Tibial artery (tissue), 4 donors: ENCODE results near the gene NEGR1.

Source experiments
- DNase-seq, 2 donors: peaks; one replicate each; pipeline ENCODE4 v3.0.0-alpha.2; 2019
- H3K27ac ChIP-seq, 2 donors: fragments of 200-600 bp; sonication (generic) in 1 of 2; 1 replicate in 1 of 2; 2 replicates in 1 of 2; pipeline ENCODE4 v1.5.1; 2018 to 2019; ENCODE audit warnings: mild to moderate bottlenecking in 1 of 2
- H3K27me3 ChIP-seq, 2 donors: fragments of 200-600 bp; sonication (generic) in 1 of 2; one replicate each; pipeline versions ENCODE4 v1.5.1 to v1.6.0; 2016 to 2019
- H3K36me3 ChIP-seq, 3 donors: fragments of 200-600 bp; sonication (generic) in 2 of 3; one replicate each; pipeline ENCODE4 v1.5.1; 2016 to 2019; ENCODE audit warnings: mild to moderate bottlenecking in 2 of 3
- H3K4me1 ChIP-seq, 4 donors: fragments of 200-600 bp; sonication (generic) in 2 of 4; 1 replicate in 3 of 4; 2 replicates in 1 of 4; pipeline ENCODE4 v1.5.1; 2016 to 2019
- H3K4me3 ChIP-seq, 2 donors: fragments of 200-600 bp; sonication (generic) in 1 of 2; 1 replicate in 1 of 2; 2 replicates in 1 of 2; pipeline ENCODE4 v1.5.1; 2018 to 2019; ENCODE audit warnings: mild to moderate bottlenecking in 2 of 2
- H3K9me3 ChIP-seq, 3 donors: fragments of 200-600 bp; sonication (generic) in 1 of 3; one replicate each; pipeline ENCODE4 v1.5.1; 2016 to 2019
- CTCF ChIP-seq, 2 experiments: fragments of 200-600 bp in 1 of 2; fragments of 450-650 bp in 1 of 2; IDR thresholded peaks; one replicate each; pipeline ENCODE4 v1.5.1; 2017 to 2019; ENCODE audit warnings: antibody characterized with exemption in 2 of 2, mild to moderate bottlenecking in 1 of 2, moderate library complexity in 1 of 2
- intact Hi-C: fragments of 100-400 bp; cut with DNase I; formaldehyde crosslinking; loops from one replicate; pipeline ENCODE4 v1.15.0; 2023; ENCODE audit warnings: low total_unique reads

The NEGR1 gene

GRCh38 chr1:72235062-72235461, 47.3 kb downstream of the NEGR1 start:
- Histone ChIP-seq H3K4me1 (no peaks in the 10 kb centered on the region), H3K4me3 (no peak overlapping the region), H3K36me3 (no peaks in the 10 kb centered on the region), H3K9me3 (no peaks in the 10 kb centered on the region), H3K27ac (no peak overlapping the region), H3K27me3 (no peaks in the 10 kb centered on the region)
- no peak for DNase-seq
- no peak for TF ChIP-seq CTCF (IDR thresholded peaks at IDR 0.05)
- intact Hi-C loops: no loop called here

- Histone ChIP-seq H3K4me3 (no peak overlapping the region), H3K27ac (no peak overlapping the region), H3K9me3 (no peaks in the 10 kb centered on the region)
These were observed 51.6 kb downstream of the NEGR1 start for GRCh38 chr1:72230746-72231145.

GRCh38 chr1:72229893-72230292, 52.4 kb downstream of the NEGR1 start:
- Histone ChIP-seq H3K27me3 (no peaks in the 10 kb centered on the region), H3K27ac (no peak overlapping the region), H3K9me3 (no peaks in the 10 kb centered on the region), H3K4me3 (no peak overlapping the region), H3K4me1 (peaks cover 0 to 16% (median under 1%) of the 10 kb centered on the region in 4 donors), H3K36me3 (no peaks in the 10 kb centered on the region)
- TF ChIP-seq CTCF (IDR thresholded peaks at IDR 0.05): no peak
- no peak for DNase-seq
- intact Hi-C loops: no loop called here

More at GRCh38 chr1:72230746-72231145, 51.6 kb downstream of the NEGR1 start:
- no peaks in the 10 kb centered on the region for H3K36me3 ChIP-seq
- H3K27me3 ChIP-seq: no peaks in the 10 kb centered on the region
- DNase-seq: no peak
- peaks cover 0 to 16% (median under 1%) of the 10 kb centered on the region in 4 donors for H3K4me1 ChIP-seq
- intact Hi-C loops: no loop called here
- TF ChIP-seq CTCF (IDR thresholded peaks at IDR 0.05): no peak

- DNase-seq: no peak
- TF ChIP-seq CTCF (IDR thresholded peaks at IDR 0.05): no peak
- Histone ChIP-seq H3K27ac (peak overlapping the region; percentile 52 to 57), H3K4me1 (peaks cover 0 to 16% (median under 1%) of the 10 kb centered on the region in 4 donors), H3K4me3 (peak overlapping the region; percentile 17 to 31), H3K27me3 (no peaks in the 10 kb centered on the region), H3K9me3 (no peaks in the 10 kb centered on the region), H3K36me3 (no peaks in the 10 kb centered on the region)
- intact Hi-C loops: no loop called here
These were observed 54.7 kb downstream of the NEGR1 start for GRCh38 chr1:72227667-72228066.

- Histone ChIP-seq H3K27ac (no peak overlapping the region), H3K4me1 (peaks cover 0 to 16% (median under 1%) of the 10 kb centered on the region in 4 donors), H3K9me3 (no peaks in the 10 kb centered on the region), H3K27me3 (no peaks in the 10 kb centered on the region), H3K4me3 (no peak overlapping the region), H3K36me3 (no peaks in the 10 kb centered on the region)
- no peak for DNase-seq
- intact Hi-C loops: no loop called here
- no peak for TF ChIP-seq CTCF (IDR thresholded peaks at IDR 0.05)
These were observed 57.8 kb downstream of the NEGR1 start for GRCh38 chr1:72224506-72224905.

GRCh38 chr1:72221811-72222210, 60.5 kb downstream of the NEGR1 start:
- H3K27ac ChIP-seq: no peak overlapping the region
- no peaks in the 10 kb centered on the region for H3K9me3 ChIP-seq
- intact Hi-C loops: no loop called here
- no peaks in the 10 kb centered on the region for H3K36me3 ChIP-seq
- peak in 1 of 2 donors; percentile 32 for DNase-seq
- no peaks in the 10 kb centered on the region for H3K27me3 ChIP-seq
- no peak for TF ChIP-seq CTCF (IDR thresholded peaks at IDR 0.05)
- no peaks in the 10 kb centered on the region for H3K4me1 ChIP-seq
- no peak overlapping the region for H3K4me3 ChIP-seq
